Measurements from ENCODE around the gene CELF1.

DNA sequence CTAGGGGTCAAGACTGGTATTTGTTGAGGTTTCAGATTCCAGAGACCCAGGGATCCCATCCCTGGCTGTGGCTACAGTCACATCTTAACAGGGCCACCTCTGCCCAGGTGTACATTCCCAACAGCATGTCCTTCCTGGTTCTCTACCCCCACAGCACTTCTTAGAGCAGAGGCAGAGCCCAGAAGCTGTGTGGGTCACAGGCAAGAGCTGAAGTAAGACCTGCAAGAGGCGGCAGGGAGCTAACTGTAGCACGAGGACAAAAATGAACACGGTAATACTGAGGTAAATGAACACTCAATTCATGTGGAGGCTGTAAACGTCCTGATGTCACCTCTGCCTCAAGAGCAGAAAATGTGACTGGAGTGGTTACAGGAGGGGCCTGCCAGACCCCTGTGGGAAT, 82.3 kb downstream of the CELF1 start:
- TF ChIP-seq, protein P1, sequence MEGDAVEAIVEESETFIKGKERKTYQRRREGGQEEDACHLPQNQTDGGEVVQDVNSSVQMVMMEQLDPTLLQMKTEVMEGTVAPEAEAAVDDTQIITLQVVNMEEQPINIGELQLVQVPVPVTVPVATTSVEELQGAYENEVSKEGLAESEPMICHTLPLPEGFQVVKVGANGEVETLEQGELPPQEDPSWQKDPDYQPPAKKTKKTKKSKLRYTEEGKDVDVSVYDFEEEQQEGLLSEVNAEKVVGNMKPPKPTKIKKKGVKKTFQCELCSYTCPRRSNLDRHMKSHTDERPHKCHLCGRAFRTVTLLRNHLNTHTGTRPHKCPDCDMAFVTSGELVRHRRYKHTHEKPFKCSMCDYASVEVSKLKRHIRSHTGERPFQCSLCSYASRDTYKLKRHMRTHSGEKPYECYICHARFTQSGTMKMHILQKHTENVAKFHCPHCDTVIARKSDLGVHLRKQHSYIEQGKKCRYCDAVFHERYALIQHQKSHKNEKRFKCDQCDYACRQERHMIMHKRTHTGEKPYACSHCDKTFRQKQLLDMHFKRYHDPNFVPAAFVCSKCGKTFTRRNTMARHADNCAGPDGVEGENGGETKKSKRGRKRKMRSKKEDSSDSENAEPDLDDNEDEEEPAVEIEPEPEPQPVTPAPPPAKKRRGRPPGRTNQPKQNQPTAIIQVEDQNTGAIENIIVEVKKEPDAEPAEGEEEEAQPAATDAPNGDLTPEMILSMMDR (IDR thresholded peaks at IDR 0.05; ENCODE audit: low read length): no peak
- no peak for TF ChIP-seq EZH2 (optimal IDR thresholded peaks at IDR 0.05; ENCODE audit: low read depth, low read length)
- TF ChIP-seq EZH2phosphoT487 (IDR thresholded peaks at IDR 0.05; ENCODE audit: low read length): no peak

Measured in MM.1S (cell line).